A549 (cell line): ENCODE data around the gene PLD1.

Source experiments
- CTCF ChIP-seq: fragments of >200 bp; sonication (Bioruptor Twin); formaldehyde crosslinking; IDR thresholded peaks from 3 replicates; pipeline ENCODE4 v1.5.1; 2016
- TP53 ChIP-seq: fragments of 250-450 bp; sonication (Bioruptor Pico); IDR thresholded peaks from 2 replicates; pipeline ENCODE4 v1.5.0; 2021; ENCODE audit warnings: mild to moderate bottlenecking, moderate library complexity
- TF ChIP-seq, protein P1 (sequence below): fragments of 200-600 bp; sonication (generic); IDR thresholded peaks from 2 replicates; pipeline ENCODE4 v1.6.1; 2016; ENCODE audit warnings: antibody characterized with exemption, mild to moderate bottlenecking, moderate library complexity

DNA sequence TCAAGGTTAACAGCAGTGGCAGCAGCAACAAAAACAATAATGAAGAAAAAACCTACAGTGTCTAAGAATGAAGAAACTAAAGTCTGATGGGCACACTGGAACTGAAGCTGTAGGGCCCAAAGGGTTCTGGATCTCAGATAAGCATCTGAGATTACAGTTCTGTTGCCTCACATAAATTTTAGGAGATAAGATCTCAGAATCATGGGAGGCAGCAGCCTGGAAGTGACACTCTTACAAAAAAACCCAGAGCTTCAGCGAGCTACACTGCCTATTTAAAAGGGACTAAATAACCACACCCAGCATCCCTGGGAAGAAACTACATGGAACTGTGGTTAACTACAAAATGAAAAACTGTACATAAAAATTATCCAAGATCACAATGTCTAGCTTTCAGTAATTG lies 61.2 kb downstream of the PLD1 start:
- TF ChIP-seq CTCF, result no peak
- TF ChIP-seq, protein P1, sequence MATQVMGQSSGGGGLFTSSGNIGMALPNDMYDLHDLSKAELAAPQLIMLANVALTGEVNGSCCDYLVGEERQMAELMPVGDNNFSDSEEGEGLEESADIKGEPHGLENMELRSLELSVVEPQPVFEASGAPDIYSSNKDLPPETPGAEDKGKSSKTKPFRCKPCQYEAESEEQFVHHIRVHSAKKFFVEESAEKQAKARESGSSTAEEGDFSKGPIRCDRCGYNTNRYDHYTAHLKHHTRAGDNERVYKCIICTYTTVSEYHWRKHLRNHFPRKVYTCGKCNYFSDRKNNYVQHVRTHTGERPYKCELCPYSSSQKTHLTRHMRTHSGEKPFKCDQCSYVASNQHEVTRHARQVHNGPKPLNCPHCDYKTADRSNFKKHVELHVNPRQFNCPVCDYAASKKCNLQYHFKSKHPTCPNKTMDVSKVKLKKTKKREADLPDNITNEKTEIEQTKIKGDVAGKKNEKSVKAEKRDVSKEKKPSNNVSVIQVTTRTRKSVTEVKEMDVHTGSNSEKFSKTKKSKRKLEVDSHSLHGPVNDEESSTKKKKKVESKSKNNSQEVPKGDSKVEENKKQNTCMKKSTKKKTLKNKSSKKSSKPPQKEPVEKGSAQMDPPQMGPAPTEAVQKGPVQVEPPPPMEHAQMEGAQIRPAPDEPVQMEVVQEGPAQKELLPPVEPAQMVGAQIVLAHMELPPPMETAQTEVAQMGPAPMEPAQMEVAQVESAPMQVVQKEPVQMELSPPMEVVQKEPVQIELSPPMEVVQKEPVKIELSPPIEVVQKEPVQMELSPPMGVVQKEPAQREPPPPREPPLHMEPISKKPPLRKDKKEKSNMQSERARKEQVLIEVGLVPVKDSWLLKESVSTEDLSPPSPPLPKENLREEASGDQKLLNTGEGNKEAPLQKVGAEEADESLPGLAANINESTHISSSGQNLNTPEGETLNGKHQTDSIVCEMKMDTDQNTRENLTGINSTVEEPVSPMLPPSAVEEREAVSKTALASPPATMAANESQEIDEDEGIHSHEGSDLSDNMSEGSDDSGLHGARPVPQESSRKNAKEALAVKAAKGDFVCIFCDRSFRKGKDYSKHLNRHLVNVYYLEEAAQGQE, result no peak
- TF ChIP-seq TP53 (CRISPR knock-in tag), result no peak
